HEK293 (cell line): Measurements from ENCODE around the gene CACNB4.

ENCODE experiments used
- CTCF ChIA-PET: fragments of 350-600 bp; formaldehyde crosslinking; extraction: SDS; loops from one replicate; lab custom pipeline; 2021; ENCODE audit warnings: antibody characterized with exemption; lab: Yijun Ruan, JAX
- POLR2A ChIA-PET: fragments of 300-600 bp; formaldehyde crosslinking; extraction: SDS; loops from one replicate; lab custom pipeline; 2020; ENCODE audit warnings: antibody characterized with exemption, inconsistent platforms; lab: Yijun Ruan, JAX
- H3K27ac ChIP-seq: fragments of 200-500 bp; sonication (Bioruptor generic); 2 replicates; pipeline ENCODE4 v1.5.1; 2014; ENCODE audit warnings: low read depth, low read length, control low read depth, inconsistent platforms; ENCODE audit errors: extremely low read depth
- H3K36me3 ChIP-seq, 2 experiments: fragments of 200-500 bp in 1 of 2; sonication (Bioruptor generic) in 1 of 2; 1 replicate in 1 of 2; 2 replicates in 1 of 2; pipeline ENCODE4 v1.5.1; 2014 to 2017; ENCODE audit warnings: inconsistent platforms in 2 of 2, low read length in 2 of 2; ENCODE audit not compliant: control insufficient read depth in 2 of 2, insufficient read depth in 1 of 2
- H3K4me1 ChIP-seq: fragments of 200-500 bp; sonication (Bioruptor generic); 2 replicates; pipeline ENCODE4 v1.5.1; 2014; ENCODE audit warnings: mild to moderate bottlenecking, low read length, inconsistent platforms; ENCODE audit not compliant: control insufficient read depth, insufficient read depth
- H3K4me3 ChIP-seq: 2 replicates; pipeline ENCODE4 v1.5.1; 2011; ENCODE audit warnings: low read depth, mild to moderate bottlenecking, control low read depth, low read length, moderate library complexity
- H3K9me3 ChIP-seq: fragments of 200-500 bp; sonication (Bioruptor generic); 2 replicates; pipeline ENCODE4 v1.5.1; 2014; ENCODE audit warnings: low read depth, low read length, inconsistent platforms; ENCODE audit not compliant: control insufficient read depth, insufficient read depth
- FEZF1 ChIP-seq: fragments of 450-650 bp; formaldehyde crosslinking; IDR thresholded peaks from 2 replicates; pipeline ENCODE4 v1.5.1; 2016; ENCODE audit warnings: missing biosample characterization, missing genetic modification characterization
- GFI1B ChIP-seq: fragments of 450-650 bp; formaldehyde crosslinking; IDR thresholded peaks from 2 replicates; pipeline ENCODE4 v1.5.1; 2016; ENCODE audit warnings: missing biosample characterization, missing genetic modification characterization
- HOXA7 ChIP-seq: sonication (generic); formaldehyde crosslinking; IDR thresholded peaks from 2 replicates; pipeline ENCODE4 v1.8.1; 2022; ENCODE audit warnings: missing genetic modification reagents, borderline replicate concordance
- IKZF3 ChIP-seq: fragments of 450-650 bp; IDR thresholded peaks from 2 replicates; pipeline ENCODE4 v1.5.0; 2018; ENCODE audit warnings: missing biosample characterization, mild to moderate bottlenecking, missing genetic modification characterization, moderate library complexity
- REST ChIP-seq: fragments of 450-650 bp; formaldehyde crosslinking; IDR thresholded peaks from 2 replicates; pipeline ENCODE4 v1.5.1; 2016; ENCODE audit warnings: missing biosample characterization, missing genetic modification characterization
- SCRT1 ChIP-seq: fragments of 450-650 bp; formaldehyde crosslinking; IDR thresholded peaks from 2 replicates; pipeline ENCODE4 v1.5.1; 2016; ENCODE audit warnings: missing biosample characterization, missing genetic modification characterization, borderline replicate concordance
- SP2 ChIP-seq: fragments of 450-650 bp; formaldehyde crosslinking; IDR thresholded peaks from 2 replicates; pipeline ENCODE4 v1.5.1; 2016; ENCODE audit warnings: missing biosample characterization, missing genetic modification characterization
- SP3 ChIP-seq: fragments of 450-650 bp; formaldehyde crosslinking; IDR thresholded peaks from 2 replicates; pipeline ENCODE4 v1.5.1; 2016; ENCODE audit warnings: missing biosample characterization, missing genetic modification characterization
- ZBTB17 ChIP-seq: fragments of 450-650 bp; formaldehyde crosslinking; IDR thresholded peaks from 2 replicates; pipeline ENCODE4 v1.5.1; 2016; ENCODE audit warnings: missing biosample characterization, missing genetic modification characterization
- ZBTB48 ChIP-seq: fragments of 450-650 bp; formaldehyde crosslinking; IDR thresholded peaks from 2 replicates; pipeline ENCODE4 v1.5.1; 2016; ENCODE audit warnings: missing biosample characterization, missing genetic modification characterization
- ZNF114 ChIP-seq: fragments of 450-650 bp; formaldehyde crosslinking; IDR thresholded peaks from 2 replicates; pipeline ENCODE4 v1.5.0; 2017; ENCODE audit warnings: missing biosample characterization, missing genetic modification characterization
- ZNF140 ChIP-seq: fragments of 450-650 bp; formaldehyde crosslinking; IDR thresholded peaks from 2 replicates; pipeline ENCODE4 v1.5.1; 2016; ENCODE audit warnings: missing biosample characterization, missing genetic modification characterization
- ZNF23 ChIP-seq: fragments of 450-650 bp; formaldehyde crosslinking; IDR thresholded peaks from 2 replicates; pipeline ENCODE4 v1.5.1; 2016; ENCODE audit warnings: missing biosample characterization, missing genetic modification characterization, borderline replicate concordance
- ZNF266 ChIP-seq: fragments of 450-650 bp; formaldehyde crosslinking; IDR thresholded peaks from 2 replicates; pipeline ENCODE4 v1.5.1; 2016; ENCODE audit warnings: missing biosample characterization, missing genetic modification characterization, low read depth
- ZNF362 ChIP-seq: fragments of 450-650 bp; formaldehyde crosslinking; IDR thresholded peaks from 2 replicates; pipeline ENCODE4 v1.5.1; 2016; ENCODE audit warnings: missing biosample characterization, missing genetic modification characterization
- ZNF366 ChIP-seq: fragments of 450-650 bp; formaldehyde crosslinking; conservative IDR thresholded peaks from 2 replicates; pipeline ENCODE4 v1.5.1; 2016; ENCODE audit warnings: missing biosample characterization, missing genetic modification characterization
- ZNF391 ChIP-seq: fragments of 450-650 bp; formaldehyde crosslinking; IDR thresholded peaks from 2 replicates; pipeline ENCODE4 v1.5.1; 2016; ENCODE audit warnings: low read depth, missing biosample characterization, missing genetic modification characterization, borderline replicate concordance
- ZNF473 ChIP-seq: fragments of 450-650 bp; formaldehyde crosslinking; IDR thresholded peaks from 2 replicates; pipeline ENCODE4 v1.5.1; 2017; ENCODE audit warnings: missing biosample characterization, missing genetic modification characterization
- ZNF521 ChIP-seq: fragments of 450-650 bp; formaldehyde crosslinking; IDR thresholded peaks from 2 replicates; pipeline ENCODE4 v1.5.1; 2017; ENCODE audit warnings: missing biosample characterization, mild to moderate bottlenecking, missing genetic modification characterization
- ZNF777 ChIP-seq: fragments of 450-650 bp; formaldehyde crosslinking; IDR thresholded peaks from 2 replicates; pipeline ENCODE4 v1.5.1; 2017; ENCODE audit warnings: missing biosample characterization, missing genetic modification characterization, borderline replicate concordance
- ZSCAN16 ChIP-seq: fragments of 450-650 bp; formaldehyde crosslinking; IDR thresholded peaks from 2 replicates; pipeline ENCODE4 v1.5.1; 2016; ENCODE audit warnings: missing biosample characterization, missing genetic modification characterization
- TF ChIP-seq, protein P1 (sequence below): fragments of 450-650 bp; formaldehyde crosslinking; IDR thresholded peaks from 2 replicates; pipeline ENCODE4 v1.5.1; 2016; ENCODE audit warnings: missing biosample characterization, missing genetic modification characterization
- TF ChIP-seq, protein P2 (sequence below): fragments of 450-650 bp; formaldehyde crosslinking; IDR thresholded peaks from 2 replicates; pipeline ENCODE4 v1.5.1; 2017; ENCODE audit warnings: missing biosample characterization, missing genetic modification characterization
- TF ChIP-seq, protein P3 (sequence below): fragments of 450-650 bp; formaldehyde crosslinking; IDR thresholded peaks from 2 replicates; pipeline ENCODE4 v1.5.1; 2017; ENCODE audit warnings: missing biosample characterization, missing genetic modification characterization
- TF ChIP-seq, protein P4 (sequence below): fragments of 450-650 bp; formaldehyde crosslinking; IDR thresholded peaks from 2 replicates; pipeline ENCODE4 v1.5.1; 2017; ENCODE audit warnings: missing biosample characterization, missing genetic modification characterization

Gene CACNB4

GRCh38 chr2:152042636-152043615 lies 55.9 kb downstream of the CACNB4 start (continued):
- TF ChIP-seq, protein P1, sequence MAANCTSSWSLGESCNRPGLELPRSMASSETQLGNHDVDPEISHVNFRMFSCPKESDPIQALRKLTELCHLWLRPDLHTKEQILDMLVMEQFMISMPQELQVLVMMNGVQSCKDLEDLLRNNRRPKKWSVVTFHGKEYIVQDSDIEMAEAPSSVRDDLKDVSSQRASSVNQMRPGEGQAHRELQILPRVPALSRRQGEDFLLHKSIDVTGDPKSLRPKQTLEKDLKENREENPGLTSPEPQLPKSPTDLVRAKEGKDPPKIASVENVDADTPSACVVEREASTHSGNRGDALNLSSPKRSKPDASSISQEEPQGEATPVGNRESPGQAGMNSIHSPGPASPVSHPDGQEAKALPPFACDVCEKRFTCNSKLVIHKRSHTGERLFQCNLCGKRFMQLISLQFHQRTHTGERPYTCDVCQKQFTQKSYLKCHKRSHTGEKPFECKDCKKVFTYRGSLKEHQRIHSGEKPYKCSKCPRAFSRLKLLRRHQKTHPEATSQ = no peak
- TF ChIP-seq ZSCAN16 (tag by site-specific recombination) (no peak), ZNF391 (tag by site-specific recombination) (no peak)
- TF ChIP-seq, protein P2, sequence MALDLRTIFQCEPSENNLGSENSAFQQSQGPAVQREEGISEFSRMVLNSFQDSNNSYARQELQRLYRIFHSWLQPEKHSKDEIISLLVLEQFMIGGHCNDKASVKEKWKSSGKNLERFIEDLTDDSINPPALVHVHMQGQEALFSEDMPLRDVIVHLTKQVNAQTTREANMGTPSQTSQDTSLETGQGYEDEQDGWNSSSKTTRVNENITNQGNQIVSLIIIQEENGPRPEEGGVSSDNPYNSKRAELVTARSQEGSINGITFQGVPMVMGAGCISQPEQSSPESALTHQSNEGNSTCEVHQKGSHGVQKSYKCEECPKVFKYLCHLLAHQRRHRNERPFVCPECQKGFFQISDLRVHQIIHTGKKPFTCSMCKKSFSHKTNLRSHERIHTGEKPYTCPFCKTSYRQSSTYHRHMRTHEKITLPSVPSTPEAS = no peak
- TF ChIP-seq, protein P3, sequence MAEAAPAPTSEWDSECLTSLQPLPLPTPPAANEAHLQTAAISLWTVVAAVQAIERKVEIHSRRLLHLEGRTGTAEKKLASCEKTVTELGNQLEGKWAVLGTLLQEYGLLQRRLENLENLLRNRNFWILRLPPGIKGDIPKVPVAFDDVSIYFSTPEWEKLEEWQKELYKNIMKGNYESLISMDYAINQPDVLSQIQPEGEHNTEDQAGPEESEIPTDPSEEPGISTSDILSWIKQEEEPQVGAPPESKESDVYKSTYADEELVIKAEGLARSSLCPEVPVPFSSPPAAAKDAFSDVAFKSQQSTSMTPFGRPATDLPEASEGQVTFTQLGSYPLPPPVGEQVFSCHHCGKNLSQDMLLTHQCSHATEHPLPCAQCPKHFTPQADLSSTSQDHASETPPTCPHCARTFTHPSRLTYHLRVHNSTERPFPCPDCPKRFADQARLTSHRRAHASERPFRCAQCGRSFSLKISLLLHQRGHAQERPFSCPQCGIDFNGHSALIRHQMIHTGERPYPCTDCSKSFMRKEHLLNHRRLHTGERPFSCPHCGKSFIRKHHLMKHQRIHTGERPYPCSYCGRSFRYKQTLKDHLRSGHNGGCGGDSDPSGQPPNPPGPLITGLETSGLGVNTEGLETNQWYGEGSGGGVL (tag by site-specific recombination) = no peak

DNA sequence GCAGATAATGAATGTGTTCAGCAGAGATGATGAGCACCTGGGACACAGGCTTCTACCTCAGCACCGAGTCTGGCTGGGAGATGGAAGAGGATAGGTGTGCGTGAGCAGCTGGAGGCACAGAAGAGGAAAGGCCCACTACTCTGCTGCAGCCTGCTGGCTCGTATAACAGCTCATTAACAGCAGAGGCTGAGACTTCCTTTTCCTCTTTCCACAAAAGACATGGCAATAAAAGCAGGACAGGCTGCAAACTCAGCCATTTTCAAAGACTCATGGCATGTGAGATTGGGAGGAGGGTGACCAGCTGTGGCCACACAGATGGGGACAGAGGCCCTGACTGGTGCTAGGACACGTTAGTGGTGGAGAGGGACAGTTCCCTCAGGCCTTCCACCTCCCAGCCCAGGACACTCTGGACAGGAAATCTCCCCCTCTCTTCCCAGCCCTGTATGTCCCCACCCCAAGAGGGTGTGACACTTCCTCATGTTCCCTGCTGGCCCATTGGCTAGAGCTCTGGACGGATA lies 60.3 kb downstream of the CACNB4 start:
- Histone ChIP-seq H3K4me3 (no peak overlapping the region), H3K4me1 (no peaks in the 10 kb centered on the region), H3K27ac (no peak overlapping the region), H3K36me3 (no peaks in the 10 kb centered on the region), H3K9me3 (no peaks in the 10 kb centered on the region)
- CTCF ChIA-PET = interaction anchor here (0.5 to 3.1 kb wide), 7 partner anchors 10 to 1035 kb away, joined by 3 to 17 read pairs (median 4); partner anchors contain the start of gene STAM2
- POLR2A ChIA-PET = interaction anchor here (3.0 kb wide), 1 partner anchor 137 kb away, joined by 14 read pairs; the partner anchor contains the start of gene STAM2
- TF ChIP-seq ZNF777 (tag by site-specific recombination) (no peak), ZNF266 (tag by site-specific recombination) (no peak), ZNF473 (tag by site-specific recombination) (no peak), SP3 (tag by site-specific recombination) (no peak), REST (tag by site-specific recombination) (no peak), ZBTB17 (peak; percentile 67), ZNF140 (tag by site-specific recombination) (no peak), FEZF1 (tag by site-specific recombination) (peak; percentile 34; the same call in 1 of the 2 replicates), ZNF114 (tag by site-specific recombination) (no peak), ZBTB48 (tag by site-specific recombination) (no peak), ZNF366 (no peak), ZSCAN16 (tag by site-specific recombination) (no peak), GFI1B (tag by site-specific recombination) (no peak), ZNF521 (tag by site-specific recombination) (no peak), SCRT1 (tag by site-specific recombination) (no peak), IKZF3 (tag by site-specific recombination) (0 out of 2 replicates have a peak, but pooled peaks have one; percentile 27), SP2 (tag by site-specific recombination) (0 out of 2 replicates have a peak, but pooled peaks have one; percentile 9), HOXA7 (no peak), ZNF23 (tag by site-specific recombination) (no peak), ZNF362 (tag by site-specific recombination) (no peak)
- TF ChIP-seq, protein P4, sequence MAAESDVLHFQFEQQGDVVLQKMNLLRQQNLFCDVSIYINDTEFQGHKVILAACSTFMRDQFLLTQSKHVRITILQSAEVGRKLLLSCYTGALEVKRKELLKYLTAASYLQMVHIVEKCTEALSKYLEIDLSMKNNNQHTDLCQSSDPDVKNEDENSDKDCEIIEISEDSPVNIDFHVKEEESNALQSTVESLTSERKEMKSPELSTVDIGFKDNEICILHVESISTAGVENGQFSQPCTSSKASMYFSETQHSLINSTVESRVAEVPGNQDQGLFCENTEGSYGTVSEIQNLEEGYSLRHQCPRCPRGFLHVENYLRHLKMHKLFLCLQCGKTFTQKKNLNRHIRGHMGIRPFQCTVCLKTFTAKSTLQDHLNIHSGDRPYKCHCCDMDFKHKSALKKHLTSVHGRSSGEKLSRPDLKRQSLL = no peak
